ENCODE data around the gene MYBPC1. TPM values are rescaled to one million over a fixed set of nuclear protein-coding genes. Genes with fewer than 3 reads are reported as not detected.
"Not testable (repeated sequence)": the region's sequence is repeated elsewhere in the genome, so short reads cannot be mapped to it uniquely, and the experiment has no call there.

MYBPC1 gene
- total RNA-seq, 2 donors from 2014 or later, result not detected

DNA sequence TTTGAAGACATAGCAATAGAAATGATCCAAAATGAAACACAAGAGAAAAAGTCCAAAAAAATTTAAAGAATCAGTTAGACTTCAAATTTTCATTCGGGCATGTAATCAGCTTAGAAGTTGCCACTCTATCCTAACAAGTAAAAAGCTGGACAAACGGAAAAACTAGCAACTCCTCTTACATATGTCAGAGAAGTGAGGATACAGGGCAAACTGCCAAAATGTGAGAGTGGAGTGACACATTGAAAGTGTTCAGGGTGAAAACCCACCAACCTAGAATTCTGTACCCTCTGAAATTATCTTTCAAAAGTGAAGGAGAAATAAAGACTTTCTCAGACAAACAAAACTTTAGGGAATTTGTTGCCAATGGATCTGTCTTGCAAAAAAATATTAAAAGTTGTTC lies 60.6 kb downstream of the MYBPC1 start:
- Mint-ChIP-seq H3K36me3 (ENCODE audit: low read depth) (no peaks in the 10 kb centered on the region), H3K27ac (no peak overlapping the region), H3K4me1 (no peaks in the 10 kb centered on the region), H3K27me3 (peaks cover 8% of the 10 kb centered on the region), H3K4me3 (no peak overlapping the region), H3K9me3 (no peaks in the 10 kb centered on the region)
- ATAC-seq (replicated peaks), result no peak

DNA sequence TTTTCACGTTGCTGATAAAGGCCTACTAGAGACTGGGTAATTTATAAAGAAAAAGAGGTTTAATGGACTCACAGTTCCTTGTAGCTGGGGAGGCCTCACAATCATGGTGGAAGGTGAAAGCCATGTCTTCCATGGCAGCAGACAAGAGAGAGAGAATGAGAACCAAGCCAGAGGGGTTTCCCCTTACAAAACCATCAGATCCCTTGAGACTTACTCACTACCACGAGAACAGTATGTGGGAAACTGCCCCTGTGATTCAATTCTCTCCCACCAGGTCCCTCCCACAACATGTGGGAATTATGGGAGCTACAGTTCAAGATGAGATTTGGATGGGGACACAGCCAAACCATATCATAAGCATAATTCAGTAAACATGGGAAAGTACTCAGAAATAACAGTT lies 65.9 kb downstream of the MYBPC1 start:
- H3K9me3 Mint-ChIP-seq; H3K4me3 Mint-ChIP-seq; H3K27ac Mint-ChIP-seq; H3K27me3 Mint-ChIP-seq; H3K4me1 Mint-ChIP-seq; H3K36me3 Mint-ChIP-seq (ENCODE audit: low read depth): not testable (repeated sequence)
- ATAC-seq (replicated peaks), result peak; percentile 21

DNA sequence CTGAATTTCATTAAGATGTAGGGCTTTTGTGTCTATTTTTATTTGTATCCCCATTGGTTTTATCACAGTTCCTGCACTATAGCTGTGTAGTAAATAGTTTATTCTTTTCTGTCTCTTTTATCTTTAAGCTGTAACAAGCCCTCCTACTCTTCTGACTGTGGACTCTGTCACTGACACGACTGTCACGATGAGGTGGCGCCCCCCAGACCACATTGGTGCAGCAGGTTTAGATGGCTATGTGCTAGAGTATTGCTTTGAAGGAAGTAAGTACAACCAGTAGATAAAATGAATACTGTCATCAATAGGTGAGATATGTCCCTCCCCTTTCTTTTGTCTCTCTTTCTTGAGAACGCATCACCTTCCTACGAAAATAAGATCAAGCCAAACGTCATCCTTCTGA lies 68.5 kb downstream of the MYBPC1 start:
- H3K27me3 Mint-ChIP-seq, result peaks cover 11% of the 10 kb centered on the region
- no peaks in the 10 kb centered on the region for H3K36me3 Mint-ChIP-seq (ENCODE audit: low read depth)
- H3K27ac Mint-ChIP-seq, result no peak overlapping the region
- no peaks in the 10 kb centered on the region for H3K4me1 Mint-ChIP-seq
- no peak overlapping the region for H3K4me3 Mint-ChIP-seq
- no peak for ATAC-seq (replicated peaks)
- H3K9me3 Mint-ChIP-seq, result no peaks in the 10 kb centered on the region

DNA sequence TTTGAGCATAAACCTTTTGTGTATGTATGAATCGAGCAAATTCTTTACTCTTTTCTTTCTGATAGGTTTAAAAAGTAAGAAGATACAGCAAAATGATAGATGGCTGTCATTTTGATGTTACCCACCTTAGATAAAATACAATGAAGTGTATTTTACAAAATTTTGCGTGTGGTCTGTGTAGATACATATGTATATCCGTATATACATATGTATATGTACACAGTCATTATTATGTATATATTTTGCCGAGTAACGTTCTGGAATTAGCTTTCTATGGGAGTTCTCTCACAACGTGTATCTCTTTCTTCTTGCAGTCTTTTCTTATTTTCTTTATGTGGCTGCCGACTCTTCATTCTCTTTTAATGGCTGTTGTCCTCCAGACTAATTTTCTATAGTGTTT lies 70.2 kb downstream of the MYBPC1 start:
- Mint-ChIP-seq H3K4me1 (no peaks in the 10 kb centered on the region), H3K27ac (no peak overlapping the region), H3K4me3 (no peak overlapping the region), H3K9me3 (no peaks in the 10 kb centered on the region), H3K36me3 (ENCODE audit: low read depth) (no peaks in the 10 kb centered on the region), H3K27me3 (peaks cover 11% of the 10 kb centered on the region)
- no peak for ATAC-seq (replicated peaks)

DNA sequence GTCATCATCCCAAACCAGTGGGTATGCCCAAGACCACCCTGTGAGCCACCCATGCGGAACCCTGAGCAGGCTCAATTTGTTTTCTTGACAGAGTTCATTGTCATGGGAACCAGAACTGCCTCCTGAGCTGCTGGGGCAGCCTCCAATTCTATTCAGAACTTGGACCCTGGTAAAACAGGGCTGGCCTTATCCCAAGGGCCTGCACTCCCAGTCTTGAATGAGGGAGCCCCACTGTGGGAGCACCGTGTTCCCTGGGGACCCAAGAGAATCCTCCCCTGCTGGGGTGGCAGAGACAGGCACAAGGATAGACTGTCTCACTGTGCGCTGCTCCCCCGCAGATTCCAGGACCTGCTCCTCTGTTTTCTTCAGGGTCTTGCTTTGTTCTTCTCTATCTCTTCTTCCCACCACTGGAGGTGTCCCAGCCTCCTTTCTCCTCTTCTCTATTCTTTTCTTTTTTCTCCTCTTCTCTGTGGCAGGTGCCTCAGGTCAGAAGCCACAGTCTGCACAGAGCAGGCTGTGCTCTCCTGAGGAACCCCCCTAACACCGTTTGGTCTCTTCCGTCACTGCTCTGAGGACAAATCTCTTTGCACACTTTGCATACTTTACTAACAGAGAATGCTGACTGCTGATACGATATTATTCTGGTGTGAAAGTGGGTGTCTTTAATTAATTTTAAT lies 71.4 kb downstream of the MYBPC1 start:
- Mint-ChIP-seq H3K4me3 (no peak overlapping the region), H3K27ac (no peak overlapping the region), H3K9me3 (no peaks in the 10 kb centered on the region)

DNA sequence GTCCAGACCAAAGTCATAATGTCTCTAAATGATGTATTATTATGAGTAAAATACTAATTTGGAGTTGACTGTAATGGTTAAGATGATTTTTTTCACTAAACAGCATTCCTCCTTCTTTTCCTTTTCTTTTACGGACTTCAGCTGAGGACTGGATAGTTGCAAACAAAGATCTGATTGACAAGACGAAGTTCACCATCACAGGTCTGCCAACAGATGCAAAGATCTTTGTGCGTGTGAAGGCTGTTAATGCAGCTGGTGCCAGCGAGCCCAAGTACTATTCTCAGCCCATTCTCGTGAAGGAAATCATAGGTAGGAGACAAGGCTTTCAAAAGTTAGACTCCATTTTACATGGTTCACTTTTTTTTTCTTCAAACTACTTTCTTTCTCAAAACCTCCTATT lies 72.8 kb downstream of the MYBPC1 start:
- Mint-ChIP-seq H3K27me3 (peaks cover 11% of the 10 kb centered on the region), H3K9me3 (no peaks in the 10 kb centered on the region), H3K36me3 (ENCODE audit: low read depth) (no peaks in the 10 kb centered on the region), H3K4me1 (peaks cover 5% of the 10 kb centered on the region), H3K4me3 (no peak overlapping the region), H3K27ac (no peak overlapping the region)
- no peak for ATAC-seq (replicated peaks)

More for the DNA sequence above, 71.4 kb downstream of the MYBPC1 start:
- H3K27me3 Mint-ChIP-seq, result peaks cover 11% of the 10 kb centered on the region
- H3K36me3 Mint-ChIP-seq (ENCODE audit: low read depth), result no peaks in the 10 kb centered on the region
- H3K4me1 Mint-ChIP-seq, result peaks cover 1% of the 10 kb centered on the region
- no peak for ATAC-seq (replicated peaks)

DNA sequence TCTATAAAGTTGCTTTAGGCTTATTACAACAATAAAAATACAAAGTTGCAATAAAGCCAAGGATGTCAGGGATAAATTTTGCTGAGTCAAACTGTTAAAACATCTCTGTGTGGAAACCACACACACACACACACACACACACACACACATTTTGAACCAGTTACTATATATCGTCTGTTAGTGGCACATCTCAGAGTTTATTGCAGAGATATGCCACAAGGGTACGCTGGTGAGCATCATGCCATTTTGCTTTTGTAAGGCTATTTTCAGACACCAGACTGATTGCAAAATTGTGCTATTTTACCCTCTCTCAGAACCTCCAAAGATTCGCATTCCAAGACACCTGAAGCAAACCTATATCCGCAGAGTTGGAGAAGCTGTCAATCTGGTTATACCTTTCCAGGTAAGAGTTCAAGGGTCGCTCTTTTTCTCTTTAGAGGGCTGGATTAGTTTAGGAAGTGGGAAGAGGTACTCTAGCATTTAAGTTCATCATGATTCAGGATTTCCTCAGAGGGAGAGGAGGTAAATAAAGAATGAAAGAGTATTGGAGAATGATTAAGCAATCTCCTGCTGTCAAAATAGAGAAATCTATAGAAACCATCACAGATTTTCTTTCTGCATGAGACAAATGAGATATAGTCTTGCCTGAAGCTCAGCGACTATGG lies 75.4 kb downstream of the MYBPC1 start:
- Mint-ChIP-seq H3K27ac (no peak overlapping the region), H3K27me3 (peaks cover 11% of the 10 kb centered on the region), H3K4me3 (no peak overlapping the region), H3K9me3 (no peaks in the 10 kb centered on the region), H3K4me1 (peaks cover 5% of the 10 kb centered on the region), H3K36me3 (ENCODE audit: low read depth) (no peaks in the 10 kb centered on the region)
- peak; percentile 37 for ATAC-seq (replicated peaks)

DNA sequence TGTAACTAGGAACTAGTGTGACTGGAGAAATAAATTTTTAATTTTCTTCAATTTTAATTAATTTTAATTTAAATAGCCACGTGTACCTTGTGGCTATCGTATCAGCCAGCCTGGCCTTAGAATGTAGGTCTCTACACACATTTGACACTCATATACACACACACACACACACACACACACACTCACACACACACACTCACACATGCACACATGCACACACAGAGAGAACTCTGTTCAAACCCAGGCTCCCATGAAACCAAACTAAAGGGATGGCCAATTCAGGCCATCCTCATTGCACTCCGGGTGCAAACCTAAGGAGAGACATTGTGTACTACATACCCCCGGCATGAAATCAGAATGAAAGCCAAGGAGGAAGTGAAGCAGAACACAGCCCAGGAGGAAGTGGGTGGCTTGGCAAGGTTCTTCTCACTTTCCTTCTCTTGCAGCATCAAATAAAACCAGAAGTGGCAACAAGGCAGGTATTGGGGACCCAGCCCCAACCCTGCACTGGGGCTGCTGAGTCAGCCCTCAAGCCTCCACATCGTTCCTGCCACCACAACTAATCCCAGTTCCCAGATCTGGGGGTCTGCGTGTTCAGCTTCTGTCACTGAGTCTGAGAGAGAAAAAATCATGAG lies 76.5 kb downstream of the MYBPC1 start:
- Mint-ChIP-seq H3K36me3 (ENCODE audit: low read depth) (no peaks in the 10 kb centered on the region), H3K27ac (peak overlapping the region; percentile 25), H3K27me3 (peaks cover 3% of the 10 kb centered on the region), H3K4me1 (peaks cover 5% of the 10 kb centered on the region), H3K9me3 (no peaks in the 10 kb centered on the region), H3K4me3 (peak overlapping the region; percentile 48)
- ATAC-seq (replicated peaks), result peak; percentile 55

DNA sequence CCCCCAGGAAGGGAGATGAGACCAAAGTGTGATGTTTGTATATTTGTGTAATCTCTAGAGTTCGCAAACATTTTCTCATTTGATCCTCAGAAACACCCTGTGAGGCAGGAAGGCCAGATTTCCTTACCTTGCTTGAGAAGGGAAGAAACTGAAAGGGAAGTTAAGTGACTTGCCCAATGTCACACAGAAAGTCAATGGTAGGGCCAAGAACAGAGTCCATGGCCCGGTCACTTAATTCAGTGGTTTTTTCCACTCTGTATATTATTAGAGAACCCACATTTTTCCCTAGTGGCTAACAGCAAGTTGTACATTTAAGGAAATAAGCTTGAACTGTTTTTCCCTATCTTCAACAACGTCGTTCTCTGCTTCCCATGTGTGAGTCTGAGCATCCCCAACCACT lies 77.1 kb downstream of the MYBPC1 start:
- Mint-ChIP-seq H3K4me3 (peak overlapping the region; percentile 48), H3K9me3 (no peaks in the 10 kb centered on the region), H3K27ac (peak overlapping the region; percentile 25), H3K36me3 (ENCODE audit: low read depth) (no peaks in the 10 kb centered on the region), H3K27me3 (no peaks in the 10 kb centered on the region), H3K4me1 (peaks cover 5% of the 10 kb centered on the region)
- peak; percentile 7 for ATAC-seq (replicated peaks)

DNA sequence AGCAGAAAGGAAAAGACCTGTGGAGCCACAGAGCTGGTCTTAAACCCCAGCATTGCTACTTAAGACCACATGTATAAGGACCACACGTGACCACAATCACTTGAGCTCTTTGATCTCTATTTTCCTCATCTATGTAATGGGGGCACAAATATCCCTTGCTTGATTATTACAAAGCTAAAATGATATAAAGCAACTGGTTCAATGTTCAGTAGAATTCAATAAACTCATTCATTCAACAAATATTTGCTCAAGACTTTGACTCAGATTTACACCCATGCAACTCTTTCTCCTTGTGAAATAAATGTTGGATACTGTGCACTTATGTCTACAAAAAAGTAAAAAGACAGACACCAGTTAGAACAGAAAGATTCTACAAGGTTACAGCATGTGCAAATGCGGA lies 80.8 kb downstream of the MYBPC1 start:
- Mint-ChIP-seq H3K27me3 (no peaks in the 10 kb centered on the region), H3K27ac (no peak overlapping the region), H3K9me3 (no peaks in the 10 kb centered on the region), H3K4me3 (no peak overlapping the region), H3K4me1 (peaks cover 5% of the 10 kb centered on the region), H3K36me3 (ENCODE audit: low read depth) (no peaks in the 10 kb centered on the region)
- ATAC-seq (replicated peaks), result no peak

DNA sequence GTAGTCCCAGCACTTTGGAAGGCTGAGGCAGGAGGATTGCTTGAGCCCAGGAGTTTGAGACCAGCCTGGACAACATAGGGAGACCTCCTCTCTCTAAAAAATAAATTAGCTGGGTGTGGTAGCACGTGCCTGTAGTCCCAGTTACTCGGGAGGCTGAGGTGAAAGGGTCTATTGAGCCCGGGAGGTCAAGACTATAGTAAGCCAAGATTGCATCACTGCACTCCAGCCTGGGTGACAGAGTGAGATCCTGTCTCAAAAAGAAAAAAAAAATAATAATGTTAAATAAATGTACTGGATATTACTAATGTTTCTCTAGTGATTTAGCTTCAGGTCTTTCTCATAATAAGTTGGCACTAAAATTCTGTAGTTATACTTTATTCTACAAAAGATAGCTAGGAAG lies 81.7 kb downstream of the MYBPC1 start:
- not testable (repeated sequence) for H3K9me3 Mint-ChIP-seq; H3K4me1 Mint-ChIP-seq; H3K4me3 Mint-ChIP-seq; H3K27me3 Mint-ChIP-seq; H3K27ac Mint-ChIP-seq; ATAC-seq (replicated peaks); H3K36me3 Mint-ChIP-seq (ENCODE audit: low read depth)

DNA sequence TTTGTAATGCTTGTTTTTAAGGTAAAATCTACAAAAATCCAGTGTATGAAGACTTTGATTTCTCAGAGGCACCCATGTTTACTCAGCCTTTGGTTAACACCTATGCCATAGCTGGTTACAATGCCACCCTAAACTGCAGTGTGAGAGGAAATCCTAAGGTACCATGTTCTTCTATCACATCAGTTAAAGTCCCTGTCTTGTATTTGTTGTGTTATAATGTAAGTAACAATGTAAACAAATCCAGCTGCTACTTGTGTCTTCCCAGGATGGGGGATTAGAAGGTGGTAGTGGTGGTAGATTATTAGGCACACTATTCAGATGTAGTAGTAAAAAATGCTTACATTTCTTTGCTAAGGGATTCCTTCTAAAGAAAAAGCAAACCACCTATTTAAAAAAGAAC lies 83.3 kb downstream of the MYBPC1 start:
- H3K27me3 Mint-ChIP-seq, result no peaks in the 10 kb centered on the region
- no peaks in the 10 kb centered on the region for H3K36me3 Mint-ChIP-seq (ENCODE audit: low read depth)
- H3K27ac Mint-ChIP-seq, result no peak overlapping the region
- ATAC-seq (replicated peaks), result no peak
- no peaks in the 10 kb centered on the region for H3K4me1 Mint-ChIP-seq
- H3K9me3 Mint-ChIP-seq, result no peaks in the 10 kb centered on the region
- no peak overlapping the region for H3K4me3 Mint-ChIP-seq

DNA sequence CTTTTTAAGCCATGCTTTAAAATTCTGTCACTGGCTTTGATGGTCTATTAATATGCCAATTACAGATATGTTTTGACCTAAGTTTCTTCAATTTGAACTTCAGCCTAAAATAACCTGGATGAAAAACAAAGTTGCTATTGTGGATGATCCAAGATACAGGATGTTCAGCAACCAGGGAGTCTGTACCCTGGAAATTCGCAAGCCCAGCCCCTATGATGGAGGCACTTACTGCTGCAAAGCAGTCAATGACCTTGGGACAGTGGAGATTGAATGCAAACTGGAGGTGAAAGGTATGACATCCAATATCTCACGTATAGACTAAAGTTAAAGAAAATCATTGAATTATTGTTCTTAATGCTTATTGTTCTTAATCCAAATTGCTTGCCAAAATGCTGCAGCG lies 85.5 kb downstream of the MYBPC1 start:
- Mint-ChIP-seq H3K9me3 (no peaks in the 10 kb centered on the region), H3K27me3 (peaks cover 8% of the 10 kb centered on the region), H3K4me3 (no peak overlapping the region), H3K27ac (no peak overlapping the region), H3K36me3 (ENCODE audit: low read depth) (no peaks in the 10 kb centered on the region), H3K4me1 (no peaks in the 10 kb centered on the region)
- no peak for ATAC-seq (replicated peaks)

DNA sequence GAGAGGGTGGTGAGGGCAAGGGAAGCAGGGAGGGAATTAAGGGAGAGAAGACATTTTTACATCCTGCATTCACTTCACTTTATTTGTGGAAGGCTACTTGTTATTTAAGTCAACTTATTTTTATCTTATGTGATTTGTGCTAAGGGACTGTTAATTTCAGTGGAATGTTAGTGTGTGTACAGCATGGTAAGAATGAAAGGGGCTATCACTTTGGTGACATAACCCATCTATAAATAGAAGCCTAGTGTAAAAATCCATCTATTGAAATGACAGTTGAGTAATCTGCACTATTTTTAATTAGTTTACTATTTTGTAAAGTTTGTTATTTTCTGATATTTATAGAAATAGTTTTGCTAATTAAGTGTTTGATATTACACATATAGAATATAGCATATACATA lies 85.9 kb downstream of the MYBPC1 start:
- Mint-ChIP-seq H3K9me3 (no peaks in the 10 kb centered on the region), H3K4me1 (no peaks in the 10 kb centered on the region), H3K27ac (no peak overlapping the region), H3K36me3 (ENCODE audit: low read depth) (no peaks in the 10 kb centered on the region), H3K4me3 (no peak overlapping the region), H3K27me3 (peaks cover 8% of the 10 kb centered on the region)
- ATAC-seq (replicated peaks), result no peak

DNA sequence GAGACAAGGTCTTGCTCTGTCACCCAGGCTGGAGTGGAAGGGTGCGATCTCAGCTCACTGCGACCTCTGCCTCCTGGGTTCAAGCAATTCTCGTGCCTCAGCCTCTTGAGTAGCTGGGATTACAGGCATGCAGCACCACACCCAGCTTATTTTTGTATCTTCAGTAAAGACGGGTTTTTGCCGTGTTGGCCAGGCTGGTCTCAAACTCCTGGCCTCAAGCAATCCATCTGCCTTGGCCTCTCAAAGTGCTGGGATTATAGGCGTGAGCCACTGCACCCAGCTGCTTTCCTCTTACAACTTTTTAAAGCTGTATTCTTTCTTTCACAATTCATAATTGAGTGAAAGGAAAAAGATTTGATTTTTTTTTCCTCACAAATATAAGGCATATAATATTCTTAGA lies 86.9 kb downstream of the MYBPC1 start:
- not testable (repeated sequence) for H3K4me1 Mint-ChIP-seq; H3K36me3 Mint-ChIP-seq (ENCODE audit: low read depth); H3K4me3 Mint-ChIP-seq; H3K9me3 Mint-ChIP-seq; H3K27ac Mint-ChIP-seq; H3K27me3 Mint-ChIP-seq; ATAC-seq (replicated peaks)

All from activated T-helper 17 cell treated with anti-CD3 and anti-CD28 coated beads, Interleukin-2, amount 50 U/mL, for 72 hours (primary cell).